Panc1 (cell line): ENCODE results near the gene ADGRF5. TPM values are rescaled to one million over a fixed set of nuclear protein-coding genes. Genes with fewer than 3 reads are reported as not detected.

Source experiments
- ATAC-seq: fragments of 200-7000 bp; cut with Tn5 transposase; 2 replicates; pipeline ENCODE4 v1.9.1; 2020; ENCODE audit warnings: mild to moderate bottlenecking, moderate library complexity
- BruUV-seq: library from RNA; stranded (reverse); fragments of 400-500 nt; replicated peaks from 2 replicates; lab custom pipeline; 2021; lab: Mats Ljungman, UMichigan
- CTCF ChIA-PET: fragments of 300-600 bp; sonication (Branson Sonifier 250); formaldehyde crosslinking; loops from one replicate; lab custom pipeline; 2022; ENCODE audit warnings: antibody characterized with exemption; lab: Charles Lee
- POLR2A ChIA-PET: fragments of 300-600 bp; sonication (Branson Sonifier 250); formaldehyde crosslinking; loops from one replicate; lab custom pipeline; 2022; ENCODE audit warnings: antibody characterized with exemption; lab: Charles Lee
- DNase-seq: peaks from one replicate; pipeline ENCODE4 v3.0.0-alpha.2; 2010; ENCODE audit warnings: low read depth, low spot score
- H3K27ac ChIP-seq: 2 replicates; pipeline ENCODE4 v1.5.1; 2011; ENCODE audit warnings: mild to moderate bottlenecking, low read length, inconsistent platforms
- H3K27me3 ChIP-seq: fragments of 200-500 bp; sonication (Bioruptor generic); 2 replicates; pipeline ENCODE4 v1.6.0; 2014; ENCODE audit warnings: low read length, inconsistent platforms; ENCODE audit not compliant: control insufficient read depth, insufficient read depth
- H3K36me3 ChIP-seq: fragments of 200-500 bp; sonication (Bioruptor generic); 2 replicates; pipeline ENCODE4 v1.5.1; 2014; ENCODE audit warnings: inconsistent platforms, mild to moderate bottlenecking, low read length, moderate library complexity; ENCODE audit not compliant: control insufficient read depth, insufficient read depth
- H3K4me1 ChIP-seq: 2 replicates; pipeline ENCODE4 v1.5.1; 2011; ENCODE audit warnings: inconsistent platforms, mild to moderate bottlenecking, low read length, moderate library complexity; ENCODE audit not compliant: control insufficient read depth, insufficient read depth
- H3K4me3 ChIP-seq, 2 experiments: 2 replicates each; pipeline ENCODE4 v1.5.1; 2011 to 2012; ENCODE audit warnings: low read depth in 2 of 2, low read length in 2 of 2, mild to moderate bottlenecking in 2 of 2, inconsistent platforms in 1 of 2, moderate library complexity in 1 of 2
- H3K9me3 ChIP-seq: fragments of 200-500 bp; sonication (Bioruptor generic); 2 replicates; pipeline ENCODE4 v1.5.1; 2014; ENCODE audit warnings: low read depth, mild to moderate bottlenecking, inconsistent platforms, low read length, moderate library complexity; ENCODE audit not compliant: control insufficient read depth, insufficient read depth
- CTCF ChIP-seq: fragments of 450-650 bp; IDR thresholded peaks from 2 replicates; pipeline ENCODE4 v1.5.1; 2017; ENCODE audit warnings: mild to moderate bottlenecking
- POLR2AphosphoS5 ChIP-seq: IDR thresholded peaks from 2 replicates; pipeline ENCODE4 v1.6.1; 2012; ENCODE audit warnings: mild to moderate bottlenecking, low read depth, low read length, moderate library complexity
- REST ChIP-seq, 2 experiments: IDR thresholded peaks; 2 replicates each; pipeline ENCODE4 v1.6.1; 2011 to 2012; ENCODE audit warnings: low read depth in 2 of 2, control low read depth in 1 of 2, low read length in 1 of 2, mild to moderate bottlenecking in 1 of 2, moderate library complexity in 1 of 2; ENCODE audit not compliant: insufficient read depth in 1 of 2
- SIN3A ChIP-seq: IDR thresholded peaks from 2 replicates; pipeline ENCODE4 v1.6.1; 2012; ENCODE audit warnings: low read depth, mild to moderate bottlenecking, low read length, moderate library complexity, borderline replicate concordance; ENCODE audit not compliant: insufficient read depth
- TCF7L2 ChIP-seq: IDR thresholded peaks from 2 replicates; pipeline ENCODE4 v1.6.1; 2011; ENCODE audit warnings: mild to moderate bottlenecking, low read depth, low read length, inconsistent platforms
- in situ Hi-C: cut with HindIII; loops from 2 replicates; pipeline ENCODE4 v1.10.0; 2016; ENCODE audit warnings: low sequenced_read_pairs, low pct_unique_long_range_greater_than_20kb
- intact Hi-C: fragments of 100-400 bp; cut with micrococcal nuclease; formaldehyde crosslinking; loops from one replicate; pipeline ENCODE4 v1.10.0; 2022; ENCODE audit not compliant: unreplicated experiment
- total RNA-seq: library from RNA; stranded (reverse); gene quantifications from one replicate; pipeline ENCODE4 v1.2.1, GENCODE V29; 2021; ENCODE audit not compliant: unreplicated experiment

The ADGRF5 gene
- total RNA-seq, 1 experiment from 2014 or later, result 0.18 TPM

- H3K9me3 ChIP-seq, result no peaks in the 10 kb centered on the region
- no peaks in the 10 kb centered on the region for H3K27me3 ChIP-seq
- TF ChIP-seq POLR2AphosphoS5, result no peak
- TF ChIP-seq SIN3A, result no peak
- no peak for TF ChIP-seq TCF7L2
- TF ChIP-seq CTCF, result no peak
- no peak for TF ChIP-seq REST (IDR thresholded peaks at IDR 0.05; ENCODE audit: insufficient read depth in 1 of 2, low read depth in 2 of 2, low read length in 1 of 2)
- intact Hi-C loops, result no loop called here
- POLR2A ChIA-PET, result no interaction called here
- no peaks in the 10 kb centered on the region for H3K36me3 ChIP-seq
- CTCF ChIA-PET, result no interaction called here
- H3K4me3 ChIP-seq, result no peak overlapping the region
- in situ Hi-C loops, result no loop called here
- DNase-seq (no peak), ATAC-seq (no peak)
- H3K27ac ChIP-seq, result no peak overlapping the region
- BruUV-seq, result no TSS peak
- no peaks in the 10 kb centered on the region for H3K4me1 ChIP-seq
These were observed 30.4 kb downstream of the ADGRF5 start for GRCh38 chr6:46891252-46891795.

- BruUV-seq, result no TSS peak
- ChIA-PET POLR2A (no interaction called here), CTCF (no interaction called here)
- in situ Hi-C loops, result no loop called here
- H3K27ac ChIP-seq, result no peak overlapping the region
- no peaks in the 10 kb centered on the region for H3K27me3 ChIP-seq
- no peaks in the 10 kb centered on the region for H3K4me1 ChIP-seq
- TF ChIP-seq SIN3A, result no peak
- no peak for TF ChIP-seq CTCF
- no peak for TF ChIP-seq REST (IDR thresholded peaks at IDR 0.05; ENCODE audit: insufficient read depth in 1 of 2, low read depth in 2 of 2, low read length in 1 of 2)
- no peak for TF ChIP-seq TCF7L2
- TF ChIP-seq POLR2AphosphoS5, result no peak
- no peaks in the 10 kb centered on the region for H3K36me3 ChIP-seq
- intact Hi-C loops, result no loop called here
- DNase-seq, result no peak
- H3K4me3 ChIP-seq, result no peak overlapping the region
- H3K9me3 ChIP-seq, result no peaks in the 10 kb centered on the region
- no peak for ATAC-seq
These were observed 33.2 kb downstream of the ADGRF5 start for GRCh38 chr6:46888578-46888977.
